Epidermal melanocyte (primary cell): Measurements from ENCODE around the gene CFHR3.
"Not testable (repeated sequence)": the region's sequence is repeated elsewhere in the genome, so short reads cannot be mapped to it uniquely, and the experiment has no call there.

ENCODE experiments used
- DNase-seq: peaks from one replicate; pipeline ENCODE4 v3.0.0; 2011; ENCODE audit warnings: low spot score; ENCODE audit not compliant: insufficient read length

CFHR3 gene

DNA sequence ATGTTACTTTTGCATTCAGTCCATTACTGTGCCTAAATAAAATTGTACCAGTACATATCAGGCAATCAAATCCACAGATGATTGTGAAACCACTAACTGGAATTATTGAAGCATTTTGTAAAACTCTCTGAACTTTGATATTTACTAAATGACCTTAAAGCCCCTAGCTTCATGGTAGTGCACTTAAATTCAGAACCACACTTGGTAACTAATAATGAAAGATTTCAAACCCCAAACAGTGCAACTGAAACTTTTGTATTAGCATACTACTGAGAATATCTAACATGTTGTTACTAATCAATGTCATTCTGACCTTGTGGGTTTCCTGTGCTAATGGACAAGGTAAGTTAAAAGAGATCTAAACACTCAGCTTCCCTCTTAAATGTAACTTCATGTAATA, at the start of gene CFHR3:
Gene CFHR3, plus strand, starts transcription at position 238 of the 400 bp plus-strand sequence. Its CDS starts 47 bp downstream, at position 285.
- no peak for DNase-seq

DNA sequence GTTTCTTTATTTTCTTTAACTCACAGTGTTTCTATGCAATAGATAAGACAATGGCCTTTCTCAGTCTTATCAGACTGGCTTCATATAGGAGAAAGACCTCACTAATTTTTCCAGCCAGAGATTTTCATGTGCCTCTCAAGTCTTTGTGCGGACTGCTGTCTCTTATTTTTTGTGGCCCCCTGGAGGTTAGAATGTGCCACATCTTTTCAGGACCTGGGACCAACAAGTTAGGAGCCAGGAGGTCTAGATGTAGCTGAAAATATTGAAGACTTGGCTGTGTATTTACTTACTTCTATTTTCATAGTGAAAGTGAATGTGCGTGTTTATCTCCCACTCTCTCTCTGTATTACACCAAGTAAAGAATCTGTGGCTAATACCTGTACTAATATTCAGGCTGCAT, 42.1 kb upstream of the CFHR3 start:
- DNase-seq = no peak

DNA sequence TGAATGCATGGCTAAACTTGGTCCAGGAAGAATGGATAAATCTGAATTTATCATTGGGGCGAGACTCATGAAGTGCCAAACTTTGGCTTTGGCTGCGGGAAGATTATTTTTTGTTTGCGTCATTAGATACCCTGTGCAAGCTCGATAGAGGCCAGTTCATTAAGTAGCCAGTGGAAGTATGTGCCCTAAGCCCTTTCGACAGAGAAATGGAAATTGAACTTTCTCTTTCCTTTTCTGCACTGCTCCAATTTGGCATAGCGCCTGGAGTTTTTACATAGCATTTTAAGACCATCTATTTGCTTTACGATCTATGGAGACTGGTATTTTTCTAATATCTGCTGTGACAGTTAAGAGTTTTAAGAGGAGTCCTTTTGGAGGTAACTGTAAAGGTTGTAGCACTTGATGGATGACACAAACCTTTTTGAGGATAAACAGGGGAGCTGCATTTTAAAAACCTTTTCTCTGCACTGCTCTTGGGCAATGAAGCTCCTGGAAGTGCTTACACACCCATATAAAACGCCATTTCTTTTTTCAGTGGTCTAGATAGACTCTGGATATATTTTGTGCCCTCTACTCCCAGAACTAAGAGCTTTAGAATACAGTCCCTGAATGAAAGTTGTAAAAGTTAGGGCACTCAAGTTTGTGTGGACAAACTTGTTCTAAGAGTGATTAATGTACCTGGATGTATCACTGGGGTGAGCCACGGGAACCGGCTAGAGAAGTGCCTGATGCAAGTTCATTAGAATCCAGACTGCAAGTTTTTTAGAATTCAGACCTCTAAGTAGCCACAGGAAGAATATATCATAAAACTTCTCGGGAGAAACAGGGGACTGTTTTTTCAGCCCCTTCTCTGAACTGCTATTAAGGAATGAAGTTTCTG, 41.3 kb upstream of the CFHR3 start:
- no peak for DNase-seq

DNA sequence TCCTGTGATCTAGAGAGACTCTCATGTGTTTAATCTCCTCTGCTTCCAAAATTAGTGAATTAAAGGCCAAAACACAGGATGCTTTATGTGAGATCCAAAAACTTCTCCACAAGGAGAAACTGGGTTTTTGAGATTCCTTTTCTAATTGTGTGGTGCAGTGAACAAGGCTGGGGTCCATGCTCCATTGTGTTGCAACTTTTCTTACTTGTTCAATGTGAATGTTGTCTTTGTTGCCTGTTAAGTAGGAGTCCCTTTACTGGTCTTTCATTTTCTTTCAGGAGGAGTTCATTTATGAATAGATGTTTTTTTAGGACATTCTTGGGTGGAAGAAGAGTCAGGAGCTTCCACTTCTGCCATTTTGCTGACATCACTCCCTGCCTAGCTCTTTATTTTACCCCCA, 40.6 kb upstream of the CFHR3 start:
- DNase-seq = no peak

DNA sequence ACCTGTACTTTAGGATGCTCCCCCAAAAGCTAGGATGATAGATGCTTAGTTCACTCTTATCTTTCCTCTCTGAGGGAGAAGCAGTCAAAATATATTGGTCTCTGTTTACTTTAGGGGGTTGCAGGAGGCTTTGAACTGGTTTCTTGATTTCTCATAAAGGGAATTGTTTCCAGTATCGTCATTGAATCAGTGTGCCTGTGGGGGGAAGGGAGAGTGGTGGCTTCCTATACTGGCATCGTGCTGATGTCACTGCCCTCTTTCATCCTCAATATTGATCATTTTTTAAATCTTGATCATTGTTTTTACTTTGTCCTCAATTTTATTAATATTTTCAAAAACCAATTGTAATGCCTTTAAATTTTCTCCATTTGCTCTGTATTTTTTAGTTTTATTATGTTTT, 40.2 kb upstream of the CFHR3 start:
- no peak for DNase-seq

DNA sequence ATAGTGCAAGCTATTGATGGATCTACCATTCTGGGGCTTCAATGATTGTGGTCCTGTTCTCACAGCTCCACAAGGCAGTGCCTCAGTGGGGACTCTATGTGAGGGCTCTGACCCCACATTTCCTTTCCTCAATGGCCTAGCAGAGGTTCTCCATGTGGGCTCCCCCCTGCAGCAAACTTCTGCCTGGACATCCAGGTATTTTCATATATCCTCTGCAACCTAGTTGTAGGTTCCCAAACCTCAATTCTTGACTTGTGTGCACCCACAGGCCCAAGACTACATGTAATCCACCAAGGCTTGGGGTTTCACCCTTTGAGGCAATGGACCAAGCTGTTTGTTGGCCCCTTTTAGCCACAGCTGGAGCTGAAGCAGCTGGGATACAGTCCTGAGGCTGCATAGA, 35.9 kb upstream of the CFHR3 start:
- no peak for DNase-seq

DNA sequence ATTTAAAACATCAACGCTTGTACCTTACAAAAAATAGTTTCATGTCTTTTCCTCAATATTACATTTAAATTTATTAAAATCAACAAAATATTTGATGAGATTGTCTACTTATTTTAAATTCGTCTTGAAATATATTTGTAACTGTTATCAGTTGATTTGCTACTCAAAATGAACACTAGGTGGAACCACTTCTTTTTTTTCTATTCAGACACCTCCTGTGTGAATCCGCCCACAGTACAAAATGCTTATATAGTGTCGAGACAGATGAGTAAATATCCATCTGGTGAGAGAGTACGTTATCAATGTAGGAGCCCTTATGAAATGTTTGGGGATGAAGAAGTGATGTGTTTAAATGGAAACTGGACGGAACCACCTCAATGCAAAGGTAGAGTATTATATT, 31.4 kb upstream of the CFHR3 start:
- DNase-seq = not testable (repeated sequence)

DNA sequence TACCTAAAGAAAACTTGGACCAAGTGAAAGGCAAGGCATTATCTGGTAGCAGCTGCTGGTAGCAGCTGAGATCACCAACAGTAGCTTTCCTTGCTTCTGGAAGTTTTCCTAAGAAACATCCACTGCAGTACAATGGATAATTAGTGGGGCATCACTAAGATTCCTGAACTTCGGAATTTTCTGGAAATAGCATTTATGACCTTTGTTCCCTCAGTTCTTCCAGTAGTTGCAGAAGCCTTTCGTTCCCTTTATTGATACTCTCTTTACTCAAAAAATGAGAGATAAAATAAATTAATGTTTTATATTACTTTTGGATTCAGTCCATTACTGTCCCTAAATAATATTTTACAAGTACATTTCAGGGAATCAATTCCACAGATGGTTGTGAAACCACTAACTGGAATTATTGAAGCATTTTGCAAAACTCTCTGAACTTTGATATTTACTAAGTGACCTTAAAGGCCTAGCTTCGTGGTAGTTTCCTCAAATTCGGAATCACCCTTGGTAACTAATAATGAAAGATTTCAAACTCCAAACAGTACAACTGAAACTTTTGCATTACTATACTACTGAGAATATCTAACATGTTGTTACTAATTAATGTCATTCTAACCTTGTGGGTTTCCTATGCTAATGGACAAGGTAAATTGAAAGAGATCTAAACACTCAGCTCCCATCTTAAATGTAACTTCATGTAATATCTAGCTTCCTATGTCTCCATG, 9.5 kb upstream of the CFHR3 start:
- DNase-seq = not testable (repeated sequence)

DNA sequence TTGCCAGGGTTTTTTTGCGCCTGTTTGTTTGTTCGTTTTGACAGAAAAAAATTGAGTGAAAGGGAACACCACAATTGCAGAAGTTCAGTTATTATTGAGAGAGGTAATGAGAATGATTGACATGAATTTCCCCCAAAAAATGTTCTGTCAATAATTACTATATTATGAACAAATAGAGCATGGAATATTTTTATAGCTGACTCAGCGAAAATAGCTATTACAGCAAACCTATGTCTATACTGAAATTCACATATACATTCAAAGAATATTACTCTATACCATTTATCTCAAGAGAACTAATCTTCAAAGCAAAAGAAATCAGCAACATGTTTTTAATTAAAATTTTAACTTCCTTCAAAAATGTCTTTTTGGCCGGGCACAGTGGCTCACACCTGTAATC, 4.8 kb upstream of the CFHR3 start:
- DNase-seq = not testable (repeated sequence)

DNA sequence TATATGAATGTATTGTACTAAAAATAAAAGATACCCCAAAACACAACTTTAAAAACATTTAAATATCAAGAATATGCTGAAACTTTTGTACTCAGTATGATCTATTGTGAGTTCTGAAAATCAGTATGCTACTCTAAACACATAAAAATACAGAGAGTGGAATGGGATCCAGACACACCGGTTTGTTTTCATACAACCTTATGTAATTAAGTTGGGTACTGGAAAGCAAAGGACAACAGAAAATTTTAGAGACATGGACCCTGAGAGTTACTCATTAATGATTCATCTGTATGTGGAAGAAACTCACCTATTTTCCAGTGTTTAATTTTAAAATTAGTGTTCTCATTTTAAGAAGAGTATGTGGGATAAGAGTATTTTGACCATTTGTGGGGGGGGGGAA, 927 bp upstream of the CFHR3 start:
- no peak for DNase-seq

DNA sequence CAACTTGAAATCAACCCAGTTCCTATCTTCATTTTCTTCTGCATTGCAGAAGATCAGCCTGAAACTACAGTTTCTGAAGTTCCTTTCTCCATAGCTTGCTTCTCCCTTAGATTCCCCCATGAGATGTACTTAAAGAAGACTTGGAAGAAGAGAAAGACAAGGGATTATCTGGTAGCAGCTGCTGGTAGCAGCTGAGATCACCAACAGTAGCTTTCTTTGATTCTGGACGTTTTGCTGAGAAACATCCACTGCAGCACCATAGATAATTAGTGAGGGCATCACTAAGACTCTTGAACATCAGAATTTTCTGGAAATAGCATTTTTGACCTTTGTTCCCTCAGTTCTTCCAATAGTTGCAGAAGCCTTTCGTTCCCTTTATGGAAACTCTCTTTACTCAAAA, 465 bp upstream of the CFHR3 start:
- no peak for DNase-seq

DNA sequence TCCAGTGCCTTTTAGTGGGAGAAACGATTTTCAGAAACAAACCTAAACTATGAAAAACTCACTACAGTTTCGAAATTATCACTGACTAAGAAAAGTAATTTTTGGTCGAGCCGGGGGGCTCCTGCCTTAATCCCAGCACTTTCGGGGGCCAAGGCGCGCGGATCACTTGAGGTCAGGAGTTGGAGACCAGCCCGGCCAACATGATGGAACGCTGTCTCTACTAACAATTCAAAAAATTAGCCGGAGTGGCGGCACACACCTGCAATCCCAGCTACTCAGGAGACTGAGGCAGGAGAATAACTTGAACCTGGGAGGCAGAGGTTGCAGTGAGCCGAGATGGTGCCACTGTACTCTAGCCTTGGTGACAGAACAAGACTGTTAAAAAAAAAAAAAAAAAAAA, 3.0 kb downstream of the CFHR3 start:
- no peak for DNase-seq

DNA sequence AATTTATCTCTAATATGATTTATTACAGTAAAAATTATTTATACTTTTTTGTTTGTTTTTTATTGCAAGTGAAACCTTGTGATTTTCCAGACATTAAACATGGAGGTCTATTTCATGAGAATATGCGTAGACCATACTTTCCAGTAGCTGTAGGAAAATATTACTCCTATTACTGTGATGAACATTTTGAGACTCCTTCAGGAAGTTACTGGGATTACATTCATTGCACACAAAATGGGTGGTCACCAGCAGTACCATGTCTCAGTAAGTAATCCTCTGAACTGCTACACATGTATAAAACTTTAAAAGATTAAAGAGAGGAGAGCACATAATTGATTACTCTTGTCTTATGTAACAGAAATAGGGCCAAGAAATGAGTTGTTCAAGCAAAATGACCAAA, 4.5 kb downstream of the CFHR3 start:
- no peak for DNase-seq

DNA sequence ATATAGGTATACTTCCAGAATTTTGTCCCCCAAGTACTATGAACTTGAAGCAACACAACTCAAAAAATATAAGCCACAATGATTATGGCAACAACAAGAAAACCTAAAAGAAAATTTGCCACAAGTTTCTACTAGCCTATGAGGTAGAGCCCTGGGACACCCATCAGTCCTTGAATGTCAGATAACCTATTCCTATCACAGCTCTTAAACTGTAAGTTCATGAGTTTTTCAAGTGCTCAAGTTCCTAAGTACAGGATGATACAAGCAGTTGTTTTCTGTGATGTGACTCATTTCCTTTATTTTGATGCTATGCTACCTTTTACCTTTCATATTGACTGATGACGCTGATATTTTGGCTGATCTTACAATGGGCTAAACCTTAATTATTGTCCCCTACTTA, 16.6 kb downstream of the CFHR3 start:
- DNase-seq = not testable (repeated sequence)

DNA sequence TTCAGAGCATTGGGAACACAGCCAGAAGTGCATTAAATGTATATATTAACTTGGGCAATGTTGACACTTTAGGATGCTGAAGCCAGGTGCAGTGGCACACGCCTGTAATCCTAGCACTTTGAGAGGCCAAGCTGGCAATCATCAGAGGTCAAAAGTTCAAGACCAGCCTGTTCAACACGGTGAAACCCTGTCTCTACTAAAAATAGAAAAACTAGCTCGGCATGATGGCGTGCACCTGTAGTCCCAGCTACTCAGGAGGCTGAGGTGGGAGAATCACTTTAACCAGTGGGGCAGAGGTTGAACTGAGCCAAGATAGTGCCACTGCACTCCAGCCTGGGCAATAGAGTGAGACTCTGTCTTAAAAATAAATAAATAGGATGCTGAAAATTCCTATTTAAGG, 19.5 kb downstream of the CFHR3 start:
- DNase-seq = not testable (repeated sequence)

DNA sequence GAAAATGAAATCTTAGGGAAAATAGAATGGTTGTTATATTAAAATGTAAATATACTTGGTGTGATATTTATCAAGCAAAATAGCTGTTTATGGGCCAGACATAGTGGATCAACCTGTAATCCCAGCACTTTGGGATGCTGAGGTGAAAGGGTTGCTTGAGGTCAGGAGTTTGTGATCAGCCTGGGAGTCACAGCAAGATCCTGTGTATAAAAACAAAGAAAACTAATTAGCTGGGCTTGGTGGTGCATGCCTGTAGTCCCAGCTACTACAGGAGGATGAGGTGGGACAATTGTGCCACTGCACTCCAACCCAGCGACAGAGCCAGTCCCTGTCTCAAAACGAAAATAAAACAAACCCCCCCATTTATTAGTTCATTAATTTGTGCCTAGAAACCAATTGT, 23.3 kb downstream of the CFHR3 start:
- DNase-seq = no peak

DNA sequence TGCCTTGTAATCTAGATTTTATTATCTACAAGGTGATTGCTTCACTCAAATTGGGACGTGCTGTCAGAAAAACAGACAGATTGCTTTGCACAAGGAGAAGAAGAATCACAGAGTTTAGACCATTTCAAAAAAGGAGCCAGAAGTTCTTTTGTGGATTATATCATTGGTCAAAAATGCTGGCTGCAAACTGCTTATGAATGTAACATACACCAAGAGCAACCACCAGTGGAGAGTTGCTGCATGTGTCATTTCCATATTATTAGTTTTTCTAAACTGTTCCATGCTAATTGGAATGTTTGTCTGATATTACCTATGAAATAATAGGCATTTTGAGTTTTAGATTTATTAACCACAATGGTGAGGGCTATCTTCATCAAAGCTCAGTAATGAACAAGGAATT, 27.3 kb downstream of the CFHR3 start:
- not testable (repeated sequence) for DNase-seq

DNA sequence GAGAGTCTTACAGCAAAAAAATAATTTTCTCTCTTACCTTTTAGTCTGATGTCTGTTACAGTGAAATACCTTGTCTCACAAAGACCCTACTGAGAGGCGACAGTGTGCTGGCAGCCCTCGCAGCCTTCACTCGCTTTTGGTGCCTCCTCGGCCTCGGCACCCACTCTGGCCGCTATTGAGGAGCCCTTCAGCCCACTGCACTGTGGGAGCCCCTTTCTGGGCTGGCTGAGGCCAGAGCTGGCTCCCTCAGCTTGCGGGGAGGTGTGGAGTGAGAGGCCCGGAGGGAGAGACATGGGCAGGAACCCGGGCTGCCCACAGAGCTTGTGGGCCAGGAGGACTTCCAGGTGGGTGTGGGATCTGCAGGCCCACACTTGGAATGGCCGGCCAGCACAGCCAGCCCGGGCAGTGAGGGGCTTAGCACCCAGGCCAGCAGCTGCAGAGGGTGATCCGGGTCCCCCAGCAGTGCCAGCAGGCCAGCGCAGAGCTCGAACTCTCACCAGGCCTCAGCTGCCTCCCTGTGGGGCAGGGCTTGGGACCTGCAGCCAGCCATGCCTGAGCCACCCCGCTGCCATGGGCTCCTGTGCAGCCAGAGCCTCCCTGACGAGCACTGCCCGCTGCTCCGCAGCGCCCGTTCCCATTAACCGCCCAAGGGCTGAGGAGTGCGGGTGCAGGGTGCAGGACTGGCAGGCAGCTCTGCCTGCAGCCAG, 34.0 kb downstream of the CFHR3 start:
- no peak for DNase-seq

DNA sequence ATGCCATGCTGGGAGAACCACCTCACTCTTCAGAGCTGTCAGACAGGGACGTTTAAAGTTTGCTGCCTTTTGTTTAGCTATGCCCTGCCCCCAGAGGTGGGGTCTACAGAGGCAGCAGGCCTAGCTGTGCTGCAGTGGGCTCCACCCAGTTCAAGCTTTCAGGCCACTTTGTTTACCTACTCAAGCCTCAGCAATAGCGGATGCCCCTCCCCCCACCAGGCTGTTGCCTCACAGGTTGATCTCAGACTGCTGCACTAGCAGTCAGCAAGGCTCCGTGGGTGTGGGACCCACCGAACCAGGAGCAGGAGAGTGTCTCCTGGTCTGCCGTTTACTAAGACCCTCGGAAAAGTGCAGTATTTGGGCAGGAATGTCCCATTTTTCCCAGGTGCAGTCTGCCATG, 42.8 kb downstream of the CFHR3 start:
- not testable (repeated sequence) for DNase-seq

DNA sequence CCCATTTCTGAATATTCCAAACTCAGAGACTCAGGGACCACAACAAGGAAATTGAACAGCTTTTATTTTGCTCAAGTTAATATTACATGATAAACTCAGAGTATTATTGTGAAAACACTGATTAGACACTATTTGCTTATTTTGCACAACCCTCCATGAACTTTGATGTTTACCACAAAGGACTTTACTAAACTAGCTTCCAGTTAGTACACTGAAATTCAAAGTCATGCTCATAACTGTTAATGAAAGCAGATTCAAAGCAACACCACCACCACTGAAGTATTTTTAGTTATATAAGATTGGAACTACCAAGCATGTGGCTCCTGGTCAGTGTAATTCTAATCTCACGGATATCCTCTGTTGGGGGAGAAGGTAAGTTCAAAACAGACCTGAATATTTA, 44.9 kb downstream of the CFHR3 start, which contains the start of gene CFHR1:
Gene CFHR1, plus strand, starts transcription at position 201 of the 400 bp plus-strand sequence. Its CDS starts 114 bp downstream, at position 315.
- not testable (repeated sequence) for DNase-seq

DNA sequence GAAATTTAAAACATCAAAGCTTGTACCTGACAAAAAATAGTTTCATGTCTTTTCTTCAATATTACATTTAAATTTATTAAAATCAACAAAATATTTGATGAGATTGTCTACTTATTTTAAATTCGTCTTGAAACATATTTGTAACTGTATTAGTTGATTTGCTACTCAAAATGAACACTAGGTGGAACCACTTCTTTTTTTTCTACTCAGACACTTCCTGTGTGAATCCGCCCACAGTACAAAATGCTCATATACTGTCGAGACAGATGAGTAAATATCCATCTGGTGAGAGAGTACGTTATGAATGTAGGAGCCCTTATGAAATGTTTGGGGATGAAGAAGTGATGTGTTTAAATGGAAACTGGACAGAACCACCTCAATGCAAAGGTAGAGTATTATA, 53.2 kb downstream of the CFHR3 start:
- peak; percentile 8 for DNase-seq
